Measurements from ENCODE around the gene SEPSECS. TPM values are rescaled to one million over a fixed set of nuclear protein-coding genes. Genes with fewer than 3 reads are reported as not detected.

Gene SEPSECS
- total and polyA plus RNA-seq, 2 experiments from 2014 or later = 1.2 to 4.7 TPM

GRCh38 chr4:25076625-25077398 lies 83.4 kb downstream of the SEPSECS start (continued):
- TF ChIP-seq, protein P1, sequence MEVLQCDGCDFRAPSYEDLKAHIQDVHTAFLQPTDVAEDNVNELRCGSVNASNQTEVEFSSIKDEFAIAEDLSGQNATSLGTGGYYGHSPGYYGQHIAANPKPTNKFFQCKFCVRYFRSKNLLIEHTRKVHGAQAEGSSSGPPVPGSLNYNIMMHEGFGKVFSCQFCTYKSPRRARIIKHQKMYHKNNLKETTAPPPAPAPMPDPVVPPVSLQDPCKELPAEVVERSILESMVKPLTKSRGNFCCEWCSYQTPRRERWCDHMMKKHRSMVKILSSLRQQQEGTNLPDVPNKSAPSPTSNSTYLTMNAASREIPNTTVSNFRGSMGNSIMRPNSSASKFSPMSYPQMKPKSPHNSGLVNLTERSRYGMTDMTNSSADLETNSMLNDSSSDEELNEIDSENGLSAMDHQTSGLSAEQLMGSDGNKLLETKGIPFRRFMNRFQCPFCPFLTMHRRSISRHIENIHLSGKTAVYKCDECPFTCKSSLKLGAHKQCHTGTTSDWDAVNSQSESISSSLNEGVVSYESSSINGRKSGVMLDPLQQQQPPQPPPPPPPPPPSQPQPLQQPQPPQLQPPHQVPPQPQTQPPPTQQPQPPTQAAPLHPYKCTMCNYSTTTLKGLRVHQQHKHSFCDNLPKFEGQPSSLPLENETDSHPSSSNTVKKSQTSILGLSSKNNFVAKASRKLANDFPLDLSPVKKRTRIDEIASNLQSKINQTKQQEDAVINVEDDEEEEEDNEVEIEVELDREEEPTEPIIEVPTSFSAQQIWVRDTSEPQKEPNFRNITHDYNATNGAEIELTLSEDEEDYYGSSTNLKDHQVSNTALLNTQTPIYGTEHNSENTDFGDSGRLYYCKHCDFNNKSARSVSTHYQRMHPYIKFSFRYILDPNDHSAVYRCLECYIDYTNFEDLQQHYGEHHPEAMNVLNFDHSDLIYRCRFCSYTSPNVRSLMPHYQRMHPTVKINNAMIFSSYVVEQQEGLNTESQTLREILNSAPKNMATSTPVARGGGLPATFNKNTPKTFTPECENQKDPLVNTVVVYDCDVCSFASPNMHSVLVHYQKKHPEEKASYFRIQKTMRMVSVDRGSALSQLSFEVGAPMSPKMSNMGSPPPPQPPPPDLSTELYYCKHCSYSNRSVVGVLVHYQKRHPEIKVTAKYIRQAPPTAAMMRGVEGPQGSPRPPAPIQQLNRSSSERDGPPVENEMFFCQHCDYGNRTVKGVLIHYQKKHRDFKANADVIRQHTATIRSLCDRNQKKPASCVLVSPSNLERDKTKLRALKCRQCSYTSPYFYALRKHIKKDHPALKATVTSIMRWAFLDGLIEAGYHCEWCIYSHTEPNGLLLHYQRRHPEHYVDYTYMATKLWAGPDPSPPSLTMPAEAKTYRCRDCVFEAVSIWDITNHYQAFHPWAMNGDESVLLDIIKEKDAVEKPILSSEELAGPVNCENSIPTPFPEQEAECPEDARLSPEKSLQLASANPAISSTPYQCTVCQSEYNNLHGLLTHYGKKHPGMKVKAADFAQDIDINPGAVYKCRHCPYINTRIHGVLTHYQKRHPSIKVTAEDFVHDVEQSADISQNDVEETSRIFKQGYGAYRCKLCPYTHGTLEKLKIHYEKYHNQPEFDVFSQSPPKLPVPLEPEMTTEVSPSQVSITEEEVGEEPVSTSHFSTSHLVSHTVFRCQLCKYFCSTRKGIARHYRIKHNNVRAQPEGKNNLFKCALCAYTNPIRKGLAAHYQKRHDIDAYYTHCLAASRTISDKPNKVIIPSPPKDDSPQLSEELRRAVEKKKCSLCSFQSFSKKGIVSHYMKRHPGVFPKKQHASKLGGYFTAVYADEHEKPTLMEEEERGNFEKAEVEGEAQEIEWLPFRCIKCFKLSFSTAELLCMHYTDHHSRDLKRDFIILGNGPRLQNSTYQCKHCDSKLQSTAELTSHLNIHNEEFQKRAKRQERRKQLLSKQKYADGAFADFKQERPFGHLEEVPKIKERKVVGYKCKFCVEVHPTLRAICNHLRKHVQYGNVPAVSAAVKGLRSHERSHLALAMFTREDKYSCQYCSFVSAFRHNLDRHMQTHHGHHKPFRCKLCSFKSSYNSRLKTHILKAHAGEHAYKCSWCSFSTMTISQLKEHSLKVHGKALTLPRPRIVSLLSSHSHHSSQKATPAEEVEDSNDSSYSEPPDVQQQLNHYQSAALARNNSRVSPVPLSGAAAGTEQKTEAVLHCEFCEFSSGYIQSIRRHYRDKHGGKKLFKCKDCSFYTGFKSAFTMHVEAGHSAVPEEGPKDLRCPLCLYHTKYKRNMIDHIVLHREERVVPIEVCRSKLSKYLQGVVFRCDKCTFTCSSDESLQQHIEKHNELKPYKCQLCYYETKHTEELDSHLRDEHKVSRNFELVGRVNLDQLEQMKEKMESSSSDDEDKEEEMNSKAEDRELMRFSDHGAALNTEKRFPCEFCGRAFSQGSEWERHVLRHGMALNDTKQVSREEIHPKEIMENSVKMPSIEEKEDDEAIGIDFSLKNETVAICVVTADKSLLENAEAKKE (CRISPR knock-in tag; IDR thresholded peaks at IDR 0.05) = no peak
- TF ChIP-seq ETS1 (IDR thresholded peaks at IDR 0.05) = no peak

GRCh38 chr4:25075851-25076250 lies 84.4 kb downstream of the SEPSECS start:
- peaks cover 2% of the 10 kb centered on the region; the same call in 2 of the 3 replicates for H3K4me1 Mint-ChIP-seq
- Histone ChIP-seq H3K4me1 (ENCODE audit: insufficient read depth) (peaks cover 1% of the 10 kb centered on the region; the same call in 1 of the 2 replicates), H3F3A (replicated peaks; ENCODE audit: low read depth) (no peaks in the 10 kb centered on the region), H3K9me2 (ENCODE audit: insufficient read depth) (no peaks in the 10 kb centered on the region), H3K79me2 (replicated peaks; ENCODE audit: insufficient read depth) (no peaks in the 10 kb centered on the region), H3K27me3 (ENCODE audit: insufficient read depth) (no peaks in the 10 kb centered on the region), H3K27ac (ENCODE audit: low read depth) (no peak overlapping the region), H3K36me3 (ENCODE audit: insufficient read depth) (no peaks in the 10 kb centered on the region), H3K4me3 (no peak overlapping the region), H3K4me2 (no peak overlapping the region), H4K20me1 (replicated peaks; ENCODE audit: insufficient read depth) (no peaks in the 10 kb centered on the region), H2AFZ (no peak overlapping the region)
- no peak overlapping the region for H3K4me3 Mint-ChIP-seq
- TF ChIP-seq JUNB (IDR thresholded peaks at IDR 0.05; ENCODE audit: unreplicated experiment) = no peak
- TF ChIP-seq, protein P2, sequence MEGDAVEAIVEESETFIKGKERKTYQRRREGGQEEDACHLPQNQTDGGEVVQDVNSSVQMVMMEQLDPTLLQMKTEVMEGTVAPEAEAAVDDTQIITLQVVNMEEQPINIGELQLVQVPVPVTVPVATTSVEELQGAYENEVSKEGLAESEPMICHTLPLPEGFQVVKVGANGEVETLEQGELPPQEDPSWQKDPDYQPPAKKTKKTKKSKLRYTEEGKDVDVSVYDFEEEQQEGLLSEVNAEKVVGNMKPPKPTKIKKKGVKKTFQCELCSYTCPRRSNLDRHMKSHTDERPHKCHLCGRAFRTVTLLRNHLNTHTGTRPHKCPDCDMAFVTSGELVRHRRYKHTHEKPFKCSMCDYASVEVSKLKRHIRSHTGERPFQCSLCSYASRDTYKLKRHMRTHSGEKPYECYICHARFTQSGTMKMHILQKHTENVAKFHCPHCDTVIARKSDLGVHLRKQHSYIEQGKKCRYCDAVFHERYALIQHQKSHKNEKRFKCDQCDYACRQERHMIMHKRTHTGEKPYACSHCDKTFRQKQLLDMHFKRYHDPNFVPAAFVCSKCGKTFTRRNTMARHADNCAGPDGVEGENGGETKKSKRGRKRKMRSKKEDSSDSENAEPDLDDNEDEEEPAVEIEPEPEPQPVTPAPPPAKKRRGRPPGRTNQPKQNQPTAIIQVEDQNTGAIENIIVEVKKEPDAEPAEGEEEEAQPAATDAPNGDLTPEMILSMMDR (conservative IDR thresholded peaks at IDR 0.05; ENCODE audit: low read depth in 2 of 2) = no peak
- no peak for TF ChIP-seq CREB1 (CRISPR knock-in tag; IDR thresholded peaks at IDR 0.05; ENCODE audit: low read depth)
- no peak for TF ChIP-seq ZNF114 (CRISPR knock-in tag; IDR thresholded peaks at IDR 0.05)
- no peak for TF ChIP-seq EZH2phosphoT487 (IDR thresholded peaks at IDR 0.05; ENCODE audit: unreplicated experiment)
- no peak for TF ChIP-seq REST (IDR thresholded peaks at IDR 0.05; ENCODE audit: unreplicated experiment)
- no peak for TF ChIP-seq ETS1 (IDR thresholded peaks at IDR 0.05)
- peaks cover 10% of the 10 kb centered on the region; the same call in 1 of the 3 replicates for H3K9me3 Mint-ChIP-seq
- peaks cover 2% of the 10 kb centered on the region for H3K27me3 Mint-ChIP-seq (ENCODE audit: insufficient read depth, low read depth, poor library complexity)
- no peak for ATAC-seq
- H3K36me3 Mint-ChIP-seq (ENCODE audit: low read depth) = no peaks in the 10 kb centered on the region
- DNase-seq (ENCODE audit: low spot score) = no peak
- no peak overlapping the region for H3K27ac Mint-ChIP-seq
